Spleen (tissue), 7 donors: ENCODE results near the gene TDP2.

Source experiments
- CTCF ChIP-seq, 11 experiments: fragments of 200-600 bp in 7 of 11; fragments of 450-650 bp in 4 of 11; sonication (generic) in 4 of 11; IDR thresholded peaks in 8 of 11; conservative IDR thresholded peaks in 3 of 11; 1 replicate in 7 of 11; 2 replicates in 4 of 11; pipeline versions ENCODE4 v1.4.0 to v1.8.0; 2016 to 2021; ENCODE audit warnings: antibody characterized with exemption in 11 of 11, inconsistent platforms in 4 of 11, mild to moderate bottlenecking in 1 of 11
- POLR2A ChIP-seq, 3 donors: fragments of 450-650 bp; IDR thresholded peaks; one replicate each; pipeline ENCODE4 v1.5.1; 2017; ENCODE audit warnings: antibody characterized with exemption in 3 of 3, mild to moderate bottlenecking in 1 of 3
- donor health status: DM: no; HTN: no; CAD: no; lungs with moderate emphysema.
- donor health status: DM: no; HTN: no; CAD: no.
- donor health status: DM: no; HTN: no; CAD: no.

DNA sequence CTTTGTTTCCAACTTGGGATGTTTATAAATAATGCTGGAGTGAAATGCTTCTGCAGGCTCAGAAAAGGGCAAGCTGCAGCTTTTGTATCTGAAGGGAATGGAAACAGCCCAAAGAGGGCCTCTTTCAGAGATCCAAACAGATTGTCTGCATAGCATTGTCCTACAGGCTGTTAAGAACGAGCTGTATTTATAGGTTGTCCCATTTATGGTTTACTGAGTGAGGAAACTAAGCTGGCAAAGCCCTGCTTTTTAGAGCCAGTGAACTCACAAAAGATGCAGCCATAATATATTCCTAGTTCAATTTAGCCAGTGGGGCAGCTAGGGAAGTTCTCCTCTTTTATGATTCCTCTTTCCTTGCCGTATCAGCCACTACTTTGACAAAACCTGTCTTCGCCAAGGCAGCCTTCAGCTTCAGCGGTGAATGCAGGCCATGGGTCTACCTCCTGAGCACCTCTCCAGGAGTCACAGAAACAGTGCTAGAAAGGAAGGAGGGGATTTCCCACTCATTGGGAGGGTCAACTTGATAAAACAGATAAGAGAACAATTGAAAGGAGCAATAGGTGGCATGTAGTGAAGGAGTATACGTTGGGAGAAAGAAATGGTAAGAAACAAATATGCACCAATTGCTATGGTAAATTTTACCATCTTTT is 35.7 kb downstream of the TDP2 start:
- TF ChIP-seq CTCF (IDR thresholded peaks at IDR 0.05 in 8 of 11, conservative IDR thresholded peaks at IDR 0.05 in 3 of 11) (no peak), POLR2A (IDR thresholded peaks at IDR 0.05) (no peak)
